ENCODE data around the gene IHH.

The IHH gene

GRCh38 chr2:219019436-219019835, 41.3 kb downstream of the IHH start:
- DNase-seq (ENCODE audit: low read depth in 3 of 3), result no peak

GRCh38 chr2:219018726-219019125, 42.0 kb downstream of the IHH start:
- DNase-seq (ENCODE audit: low read depth in 3 of 3), result no peak

- DNase-seq (ENCODE audit: low read depth in 3 of 3), result no peak
Measured at GRCh38 chr2:219018286-219018685, 42.4 kb downstream of the IHH start.

- no peak for DNase-seq (ENCODE audit: low read depth in 3 of 3)
Measured at GRCh38 chr2:219017201-219017931, 43.4 kb downstream of the IHH start.

- no peak for DNase-seq (ENCODE audit: low read depth in 3 of 3)
Measured at GRCh38 chr2:219016721-219017120, 44.0 kb downstream of the IHH start.

- DNase-seq (ENCODE audit: low read depth in 3 of 3), result no peak
Measured at GRCh38 chr2:219010873-219011272, 49.8 kb downstream of the IHH start.

GRCh38 chr2:219010162-219010756, 50.5 kb downstream of the IHH start:
- DNase-seq (ENCODE audit: low read depth in 3 of 3), result no peak

GRCh38 chr2:219009294-219009693, 51.4 kb downstream of the IHH start:
- no peak for DNase-seq (ENCODE audit: low read depth in 3 of 3)
